Measurements from ENCODE around the gene TMCC3.

DNA sequence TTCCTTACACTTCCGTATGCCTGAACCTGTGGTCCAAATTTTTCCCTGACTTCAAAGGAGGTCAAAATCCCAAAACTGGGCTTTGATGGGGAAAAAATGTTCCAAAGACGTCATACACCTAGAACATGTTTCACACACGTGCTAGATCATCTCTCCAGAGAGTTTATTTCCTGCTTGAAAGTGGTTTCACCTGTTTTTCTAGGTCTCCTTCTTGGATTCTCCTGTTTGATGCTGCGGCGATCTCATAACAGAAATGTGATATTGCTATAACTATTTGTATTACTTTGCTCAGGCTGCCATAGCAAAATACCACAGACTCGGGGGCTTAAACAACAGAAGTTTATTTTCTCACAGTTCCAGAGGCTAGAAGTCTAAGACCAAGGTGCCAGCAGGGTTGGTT lies 19.7 kb upstream of the TMCC3 start:
- TF ChIP-seq POLR2A (IDR thresholded peaks at IDR 0.05) = no peak
- TF ChIP-seq, protein P1, sequence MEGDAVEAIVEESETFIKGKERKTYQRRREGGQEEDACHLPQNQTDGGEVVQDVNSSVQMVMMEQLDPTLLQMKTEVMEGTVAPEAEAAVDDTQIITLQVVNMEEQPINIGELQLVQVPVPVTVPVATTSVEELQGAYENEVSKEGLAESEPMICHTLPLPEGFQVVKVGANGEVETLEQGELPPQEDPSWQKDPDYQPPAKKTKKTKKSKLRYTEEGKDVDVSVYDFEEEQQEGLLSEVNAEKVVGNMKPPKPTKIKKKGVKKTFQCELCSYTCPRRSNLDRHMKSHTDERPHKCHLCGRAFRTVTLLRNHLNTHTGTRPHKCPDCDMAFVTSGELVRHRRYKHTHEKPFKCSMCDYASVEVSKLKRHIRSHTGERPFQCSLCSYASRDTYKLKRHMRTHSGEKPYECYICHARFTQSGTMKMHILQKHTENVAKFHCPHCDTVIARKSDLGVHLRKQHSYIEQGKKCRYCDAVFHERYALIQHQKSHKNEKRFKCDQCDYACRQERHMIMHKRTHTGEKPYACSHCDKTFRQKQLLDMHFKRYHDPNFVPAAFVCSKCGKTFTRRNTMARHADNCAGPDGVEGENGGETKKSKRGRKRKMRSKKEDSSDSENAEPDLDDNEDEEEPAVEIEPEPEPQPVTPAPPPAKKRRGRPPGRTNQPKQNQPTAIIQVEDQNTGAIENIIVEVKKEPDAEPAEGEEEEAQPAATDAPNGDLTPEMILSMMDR (IDR thresholded peaks at IDR 0.05) = no peak
- no peak for TF ChIP-seq POLR2AphosphoS5 (IDR thresholded peaks at IDR 0.05)

All from prostate gland (tissue), 2 donors.